ENCODE measurements around the gene SLC49A3. TPM values are rescaled to one million over a fixed set of nuclear protein-coding genes. Genes with fewer than 3 reads are reported as not detected.

The SLC49A3 gene
- total and polyA plus RNA-seq, 2 of the 13 experiments (the other 11 are each of a cell fraction or from before 2014, with no cell fraction given) = 0.07 to 0.17 TPM

GRCh38 chr4:658681-659667 is 30.0 kb downstream of the SLC49A3 start (continued):
- TF ChIP-seq JARID2 (CRISPR knock-in tag; IDR thresholded peaks at IDR 0.05; ENCODE audit: insufficient replicate concordance) (no peak), ZNF879 (CRISPR knock-in tag; IDR thresholded peaks at IDR 0.05) (no peak), ZBED4 (CRISPR knock-in tag; IDR thresholded peaks at IDR 0.05; ENCODE audit: borderline replicate concordance) (no peak), ZSCAN25 (CRISPR knock-in tag; IDR thresholded peaks at IDR 0.05) (0 out of 2 replicates have a peak, but pooled peaks have one; percentile 33), ZBTB26 (CRISPR knock-in tag; IDR thresholded peaks at IDR 0.05; ENCODE audit: borderline replicate concordance) (no peak), ZC3H4 (CRISPR knock-in tag; IDR thresholded peaks at IDR 0.05; ENCODE audit: borderline replicate concordance) (no peak), ONECUT2 (CRISPR knock-in tag; IDR thresholded peaks at IDR 0.05) (no peak), ZNF563 (CRISPR knock-in tag; IDR thresholded peaks at IDR 0.05) (no peak; the same call in 1 of the 2 replicates), ZNF329 (CRISPR knock-in tag; IDR thresholded peaks at IDR 0.05; ENCODE audit: low read depth) (no peak), U2AF1 (optimal IDR thresholded peaks at IDR 0.05; ENCODE audit: low read depth, low read length) (no peak), MLLT10 (CRISPR knock-in tag; IDR thresholded peaks at IDR 0.05) (no peak), NONO (IDR thresholded peaks at IDR 0.05) (no peak), NONO (CRISPR knock-in tag; conservative IDR thresholded peaks at IDR 0.05) (no peak; the same call in 1 of the 2 replicates), PRDM15 (CRISPR knock-in tag; IDR thresholded peaks at IDR 0.05) (peak; percentile 30; the same call in 1 of the 2 replicates), EEA1 (CRISPR knock-in tag; IDR thresholded peaks at IDR 0.05; ENCODE audit: borderline replicate concordance) (no peak), ZNF724P (CRISPR knock-in tag; IDR thresholded peaks at IDR 0.05; ENCODE audit: borderline replicate concordance) (no peak), NFRKB (IDR thresholded peaks at IDR 0.05) (no peak), ZNF234 (CRISPR knock-in tag; conservative IDR thresholded peaks at IDR 0.05) (no peak), ZNF672 (CRISPR knock-in tag; IDR thresholded peaks at IDR 0.05) (no peak), NR2F6 (IDR thresholded peaks at IDR 0.05) (0 out of 2 replicates have a peak, but pooled peaks have one; percentile 23), NR2F6 (CRISPR knock-in tag; IDR thresholded peaks at IDR 0.05) (no peak)
- TF ChIP-seq, protein P1, sequence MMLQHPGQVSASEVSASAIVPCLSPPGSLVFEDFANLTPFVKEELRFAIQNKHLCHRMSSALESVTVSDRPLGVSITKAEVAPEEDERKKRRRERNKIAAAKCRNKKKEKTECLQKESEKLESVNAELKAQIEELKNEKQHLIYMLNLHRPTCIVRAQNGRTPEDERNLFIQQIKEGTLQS (CRISPR knock-in tag; IDR thresholded peaks at IDR 0.05) = no peak
